Body of pancreas (tissue), 4 donors: Measurements from ENCODE around the gene ANKRD28.

ENCODE experiments used
- POLR2A ChIP-seq, 3 donors: fragments of 450-650 bp; IDR thresholded peaks; one replicate each; pipeline ENCODE4 v1.6.1; 2016; ENCODE audit warnings: antibody characterized with exemption in 3 of 3, mild to moderate bottlenecking in 2 of 3
- TF ChIP-seq, protein P1 (sequence below), 7 experiments: fragments of 450-650 bp in 4 of 7; fragments of 200-600 bp in 3 of 7; sonication (generic) in 3 of 7; IDR thresholded peaks; one replicate each; pipeline ENCODE4 v1.5.1; 2016 to 2019; ENCODE audit warnings: antibody characterized with exemption in 7 of 7

DNA sequence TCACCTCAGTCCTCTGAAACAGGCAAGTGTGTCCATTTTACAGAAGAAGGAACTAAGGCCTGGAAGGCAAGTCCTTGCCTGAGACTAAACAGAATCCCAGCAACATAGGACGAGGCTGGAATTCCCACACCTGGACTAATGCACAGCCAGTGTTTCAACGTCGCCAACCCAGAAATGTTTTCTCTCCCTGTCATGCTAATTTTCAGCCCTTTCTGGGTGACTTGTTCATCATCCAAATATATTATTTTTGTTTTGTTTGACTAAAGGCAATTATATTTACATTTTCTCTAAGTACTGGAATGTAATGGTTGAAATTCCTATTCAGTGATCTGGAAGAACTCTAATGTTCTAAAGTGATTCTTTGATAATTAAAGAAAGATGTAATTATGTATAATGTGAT lies 144.5 kb downstream of the ANKRD28 start:
- TF ChIP-seq, protein P1, sequence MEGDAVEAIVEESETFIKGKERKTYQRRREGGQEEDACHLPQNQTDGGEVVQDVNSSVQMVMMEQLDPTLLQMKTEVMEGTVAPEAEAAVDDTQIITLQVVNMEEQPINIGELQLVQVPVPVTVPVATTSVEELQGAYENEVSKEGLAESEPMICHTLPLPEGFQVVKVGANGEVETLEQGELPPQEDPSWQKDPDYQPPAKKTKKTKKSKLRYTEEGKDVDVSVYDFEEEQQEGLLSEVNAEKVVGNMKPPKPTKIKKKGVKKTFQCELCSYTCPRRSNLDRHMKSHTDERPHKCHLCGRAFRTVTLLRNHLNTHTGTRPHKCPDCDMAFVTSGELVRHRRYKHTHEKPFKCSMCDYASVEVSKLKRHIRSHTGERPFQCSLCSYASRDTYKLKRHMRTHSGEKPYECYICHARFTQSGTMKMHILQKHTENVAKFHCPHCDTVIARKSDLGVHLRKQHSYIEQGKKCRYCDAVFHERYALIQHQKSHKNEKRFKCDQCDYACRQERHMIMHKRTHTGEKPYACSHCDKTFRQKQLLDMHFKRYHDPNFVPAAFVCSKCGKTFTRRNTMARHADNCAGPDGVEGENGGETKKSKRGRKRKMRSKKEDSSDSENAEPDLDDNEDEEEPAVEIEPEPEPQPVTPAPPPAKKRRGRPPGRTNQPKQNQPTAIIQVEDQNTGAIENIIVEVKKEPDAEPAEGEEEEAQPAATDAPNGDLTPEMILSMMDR (IDR thresholded peaks at IDR 0.05): no peak
- TF ChIP-seq POLR2A (IDR thresholded peaks at IDR 0.05): no peak
